NB4 (cell line): Measurements from ENCODE around the gene FCRL1.
A peak's percentile ranks its signal among the peaks of the same experiment; 100 is the strongest.

Source experiments
- DNase-seq: peaks from one replicate; pipeline ENCODE4 v3.0.0; 2010; ENCODE audit warnings: low read depth
- H3K4me3 ChIP-seq: one replicate; pipeline ENCODE4 v1.5.1; 2011; ENCODE audit warnings: mild to moderate bottlenecking, low read depth, low read length, moderate library complexity
- CTCF ChIP-seq: IDR thresholded peaks from one replicate; pipeline ENCODE4 v1.5.1; 2012; ENCODE audit warnings: low read depth, low read length
- MAX ChIP-seq: IDR thresholded peaks from 2 replicates; pipeline ENCODE4 v1.6.1; 2011; ENCODE audit warnings: low read depth, low read length
- MYC ChIP-seq: IDR thresholded peaks from 2 replicates; pipeline ENCODE4 v1.6.1; 2011; ENCODE audit warnings: low read depth, low read length
- POLR2A ChIP-seq: IDR thresholded peaks from 2 replicates; pipeline ENCODE4 v1.6.1; 2011; ENCODE audit warnings: mild to moderate bottlenecking; ENCODE audit not compliant: insufficient read length; ENCODE audit errors: extremely low read depth

The FCRL1 gene

GRCh38 chr1:157819896-157820295 is at the start of gene FCRL1:
Gene FCRL1, minus strand, starts transcription at chr1:157820120. Its CDS starts 83 bp downstream, at chr1:157820037.
- no peak within 1 kb of the TSS for H3K4me3 ChIP-seq
- TF ChIP-seq MAX = no peak
- no peak for TF ChIP-seq MYC
- no peak for TF ChIP-seq POLR2A
- TF ChIP-seq CTCF = no peak
- peak; percentile 11 for DNase-seq

GRCh38 chr1:157868654-157869053 is 48.7 kb upstream of the FCRL1 start:
- no peak for TF ChIP-seq POLR2A
- no peak for TF ChIP-seq MAX
- TF ChIP-seq MYC = no peak
- no peak for TF ChIP-seq CTCF
- DNase-seq = no peak
- H3K4me3 ChIP-seq = no peak overlapping the region

- TF ChIP-seq POLR2A (no peak), CTCF (no peak), MAX (no peak), MYC (no peak)
- peak; percentile 3 for DNase-seq
- H3K4me3 ChIP-seq = no peak overlapping the region
These were observed 42.5 kb upstream of the FCRL1 start for GRCh38 chr1:157862114-157863070.

- TF ChIP-seq POLR2A (no peak), CTCF (no peak), MAX (no peak), MYC (no peak)
- DNase-seq = no peak
- no peak overlapping the region for H3K4me3 ChIP-seq
These were observed 36.6 kb upstream of the FCRL1 start for GRCh38 chr1:157856538-157856937.

GRCh38 chr1:157852476-157852875 is 32.6 kb upstream of the FCRL1 start:
- H3K4me3 ChIP-seq = no peak overlapping the region
- TF ChIP-seq POLR2A = no peak
- TF ChIP-seq CTCF = no peak
- no peak for TF ChIP-seq MAX
- no peak for TF ChIP-seq MYC
- DNase-seq = no peak
